DND-41 (cell line): ENCODE results near the gene WNT9A.

ENCODE experiments used
- ATAC-seq: fragments of 200-7000 bp; cut with Tn5 transposase; 3 replicates; pipeline ENCODE4 v1.9.1; 2021; ENCODE audit warnings: low read depth; ENCODE audit not compliant: insufficient read depth
- DNase-seq: peaks from one replicate; pipeline ENCODE4 v3.0.0-alpha.2; 2020
- H2AFZ ChIP-seq: 2 replicates; pipeline ENCODE4 v1.6.0; 2012; ENCODE audit warnings: low read depth, low read length
- H3K27ac ChIP-seq: 2 replicates; pipeline ENCODE4 v1.5.1; 2012; ENCODE audit warnings: low read length, inconsistent platforms
- H3K27me3 ChIP-seq: fragments of 200-600 bp; sonication (generic); 2 replicates; pipeline ENCODE4 v1.6.0; 2012; ENCODE audit warnings: low read length, mild to moderate bottlenecking, inconsistent platforms; ENCODE audit not compliant: insufficient read depth, poor library complexity
- H3K36me3 ChIP-seq: 2 replicates; pipeline ENCODE4 v1.5.1; 2012; ENCODE audit warnings: low read length, inconsistent platforms; ENCODE audit not compliant: insufficient read depth
- H3K4me1 ChIP-seq: 2 replicates; pipeline ENCODE4 v1.5.1; 2012; ENCODE audit warnings: mild to moderate bottlenecking, low read length; ENCODE audit not compliant: insufficient read depth
- H3K4me2 ChIP-seq: 2 replicates; pipeline ENCODE4 v1.6.0; 2012; ENCODE audit warnings: mild to moderate bottlenecking, moderate library complexity, low read length, inconsistent platforms; ENCODE audit not compliant: insufficient read depth
- H3K4me3 ChIP-seq, 2 experiments: fragments of 200-600 bp in 1 of 2; shearing (Covaris generic) in 1 of 2; 2 replicates each; pipeline ENCODE4 v1.5.1; 2012 to 2016; ENCODE audit warnings: inconsistent platforms in 2 of 2, low read length in 2 of 2, mild to moderate bottlenecking in 2 of 2, low read depth in 1 of 2, moderate library complexity in 1 of 2
- H3K79me2 ChIP-seq: 2 replicates; pipeline ENCODE4 v1.6.0; 2012; ENCODE audit warnings: low read length, inconsistent platforms; ENCODE audit not compliant: insufficient read depth
- H3K9ac ChIP-seq: 2 replicates; pipeline ENCODE4 v1.6.0; 2012; ENCODE audit warnings: low read depth, mild to moderate bottlenecking, inconsistent platforms, low read length, moderate library complexity
- H3K9me3 ChIP-seq: 2 replicates; pipeline ENCODE4 v1.5.1; 2012; ENCODE audit warnings: low read length, moderate library complexity, mild to moderate bottlenecking, inconsistent platforms; ENCODE audit not compliant: insufficient read depth, severe bottlenecking
- H4K20me1 ChIP-seq: 2 replicates; pipeline ENCODE4 v1.6.0; 2012; ENCODE audit warnings: low read length; ENCODE audit not compliant: insufficient read depth
- EZH2 ChIP-seq: IDR thresholded peaks from 3 replicates; pipeline ENCODE4 v1.6.1; 2012; ENCODE audit warnings: borderline replicate concordance, low read depth, mild to moderate bottlenecking, moderate library complexity, low read length, inconsistent platforms; ENCODE audit not compliant: severe bottlenecking
- TF ChIP-seq, protein P1 (sequence below): IDR thresholded peaks from 2 replicates; pipeline ENCODE4 v1.5.1; 2012; ENCODE audit warnings: borderline replicate concordance, low read length, moderate library complexity, mild to moderate bottlenecking; ENCODE audit not compliant: poor library complexity, severe bottlenecking; ENCODE audit errors: extremely low read depth

WNT9A gene

DNA sequence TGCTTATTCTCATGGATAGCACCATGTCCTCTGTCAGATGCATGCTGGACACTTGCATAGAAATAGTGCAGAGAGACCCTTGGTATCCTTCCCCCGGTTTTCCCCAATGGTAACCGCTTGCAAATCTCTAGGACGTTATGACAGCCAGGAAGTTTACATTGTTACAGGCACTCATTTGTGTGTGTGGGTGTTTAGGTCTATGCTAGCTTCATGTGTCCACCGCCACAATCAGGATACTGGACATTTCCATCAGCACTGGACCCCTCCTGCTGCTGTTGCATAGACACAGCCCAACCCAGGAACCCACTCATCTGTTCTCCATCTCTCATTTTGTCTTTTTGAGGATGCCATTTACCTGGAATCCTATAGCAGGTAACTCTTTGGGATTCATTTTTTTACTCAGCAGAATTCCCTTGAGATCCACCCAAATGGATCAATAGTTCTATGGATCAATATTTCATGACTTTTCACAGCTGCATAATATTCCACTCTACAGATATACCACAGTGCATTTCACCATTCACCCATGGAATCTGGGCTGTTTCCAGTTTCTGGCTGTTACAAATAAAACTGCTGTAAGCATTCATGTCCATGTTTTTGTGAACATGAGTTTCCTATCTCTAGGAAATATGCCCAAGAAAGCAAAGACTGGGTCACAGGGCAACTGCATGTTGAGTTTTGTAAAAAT is 6.6 kb upstream of the WNT9A start:
- TF ChIP-seq, protein P1, sequence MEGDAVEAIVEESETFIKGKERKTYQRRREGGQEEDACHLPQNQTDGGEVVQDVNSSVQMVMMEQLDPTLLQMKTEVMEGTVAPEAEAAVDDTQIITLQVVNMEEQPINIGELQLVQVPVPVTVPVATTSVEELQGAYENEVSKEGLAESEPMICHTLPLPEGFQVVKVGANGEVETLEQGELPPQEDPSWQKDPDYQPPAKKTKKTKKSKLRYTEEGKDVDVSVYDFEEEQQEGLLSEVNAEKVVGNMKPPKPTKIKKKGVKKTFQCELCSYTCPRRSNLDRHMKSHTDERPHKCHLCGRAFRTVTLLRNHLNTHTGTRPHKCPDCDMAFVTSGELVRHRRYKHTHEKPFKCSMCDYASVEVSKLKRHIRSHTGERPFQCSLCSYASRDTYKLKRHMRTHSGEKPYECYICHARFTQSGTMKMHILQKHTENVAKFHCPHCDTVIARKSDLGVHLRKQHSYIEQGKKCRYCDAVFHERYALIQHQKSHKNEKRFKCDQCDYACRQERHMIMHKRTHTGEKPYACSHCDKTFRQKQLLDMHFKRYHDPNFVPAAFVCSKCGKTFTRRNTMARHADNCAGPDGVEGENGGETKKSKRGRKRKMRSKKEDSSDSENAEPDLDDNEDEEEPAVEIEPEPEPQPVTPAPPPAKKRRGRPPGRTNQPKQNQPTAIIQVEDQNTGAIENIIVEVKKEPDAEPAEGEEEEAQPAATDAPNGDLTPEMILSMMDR = no peak
- TF ChIP-seq EZH2 = no peak
- H4K20me1 ChIP-seq = no peaks in the 10 kb centered on the region
- no peaks in the 10 kb centered on the region for H3K4me1 ChIP-seq
- DNase-seq = no peak
- H3K79me2 ChIP-seq = no peaks in the 10 kb centered on the region
- no peak overlapping the region for H3K4me2 ChIP-seq
- no peak overlapping the region for H3K27ac ChIP-seq
- no peaks in the 10 kb centered on the region for H3K27me3 ChIP-seq
- no peaks in the 10 kb centered on the region for H3K9me3 ChIP-seq
- no peak for ATAC-seq
- no peak overlapping the region for H3K4me3 ChIP-seq
- H3K9ac ChIP-seq = no peak overlapping the region
- H3K36me3 ChIP-seq = no peaks in the 10 kb centered on the region
- H2AFZ ChIP-seq = no peak overlapping the region

DNA sequence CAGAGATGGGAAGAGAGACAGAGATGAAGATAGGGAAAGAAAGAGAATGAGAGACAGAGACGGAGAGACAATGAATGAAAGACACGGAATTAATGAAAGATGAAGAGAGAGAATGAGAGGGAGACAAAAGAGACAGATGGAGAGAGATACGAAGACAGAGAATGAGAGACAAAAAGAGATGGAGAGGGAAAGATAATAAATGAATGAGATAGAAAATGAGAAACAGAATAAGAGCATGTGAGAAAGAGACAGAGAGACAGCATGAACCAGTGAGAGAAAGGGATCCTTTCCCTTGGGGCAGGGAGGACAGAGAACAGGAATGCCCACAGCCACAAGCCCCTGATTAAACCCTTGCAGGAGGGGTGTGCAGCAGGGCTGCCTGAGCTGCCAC is 5.3 kb upstream of the WNT9A start:
- Histone ChIP-seq H3K4me2 (no peak overlapping the region), H3K36me3 (no peaks in the 10 kb centered on the region), H3K27me3 (no peaks in the 10 kb centered on the region), H3K27ac (no peak overlapping the region), H3K9ac (no peak overlapping the region), H3K79me2 (no peaks in the 10 kb centered on the region), H3K4me1 (no peaks in the 10 kb centered on the region), H3K4me3 (no peak overlapping the region), H2AFZ (no peak overlapping the region), H3K9me3 (no peaks in the 10 kb centered on the region), H4K20me1 (no peaks in the 10 kb centered on the region)
- ATAC-seq = no peak
- DNase-seq = no peak
- TF ChIP-seq EZH2 = no peak
- TF ChIP-seq, protein P1 = no peak

DNA sequence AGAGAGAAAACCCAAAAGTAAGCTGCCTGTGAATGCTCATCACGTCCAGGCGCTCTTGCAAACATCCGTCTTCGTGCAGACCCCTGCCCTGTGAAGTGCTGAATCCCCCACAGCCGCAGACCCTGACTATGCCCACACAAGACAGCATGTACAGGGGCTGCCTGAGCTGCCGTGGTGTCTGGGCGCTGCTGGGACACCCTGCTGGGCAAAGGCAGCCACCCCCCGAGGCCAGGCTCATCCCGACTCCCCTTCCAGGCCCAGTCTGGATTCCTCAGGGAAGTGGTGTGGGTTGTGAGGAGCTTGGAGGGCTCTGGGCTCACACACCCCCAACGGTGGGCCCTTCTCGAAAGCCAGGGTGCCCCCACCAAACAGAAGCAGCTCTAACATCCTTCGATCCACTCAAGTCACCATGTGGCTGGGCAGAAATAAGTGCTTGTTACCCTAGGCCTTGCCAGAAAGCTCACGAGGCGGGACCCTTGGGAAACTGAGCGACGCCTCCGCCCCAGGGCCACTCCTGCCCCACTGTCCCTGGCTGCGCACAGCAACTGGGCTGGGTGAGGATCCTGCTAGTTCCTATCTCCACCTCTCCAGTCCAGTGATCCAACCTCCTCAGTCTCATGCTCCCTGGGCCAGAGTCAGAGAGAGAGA is 4.8 kb upstream of the WNT9A start:
- H3K36me3 ChIP-seq = no peaks in the 10 kb centered on the region
- H3K79me2 ChIP-seq = no peaks in the 10 kb centered on the region
- no peak overlapping the region for H2AFZ ChIP-seq
- H3K9ac ChIP-seq = no peak overlapping the region
- DNase-seq = no peak
- H3K4me1 ChIP-seq = no peaks in the 10 kb centered on the region
- no peak overlapping the region for H3K27ac ChIP-seq
- H3K4me2 ChIP-seq = no peak overlapping the region
- H3K27me3 ChIP-seq = no peaks in the 10 kb centered on the region
- no peaks in the 10 kb centered on the region for H4K20me1 ChIP-seq
- no peaks in the 10 kb centered on the region for H3K9me3 ChIP-seq
- no peak for ATAC-seq
- no peak overlapping the region for H3K4me3 ChIP-seq
- TF ChIP-seq, protein P1 = no peak
- TF ChIP-seq EZH2 = no peak
